ENCODE data around the gene SNRNP35. TPM values are rescaled to one million over a fixed set of nuclear protein-coding genes. Genes with fewer than 3 reads are reported as not detected.

SNRNP35 gene
- total and polyA plus RNA-seq, 9 of the 15 experiments (the other 6 are each of a cell fraction or from before 2014, with no cell fraction given), result 17.7 to 41.0 (median 25.5) TPM

DNA sequence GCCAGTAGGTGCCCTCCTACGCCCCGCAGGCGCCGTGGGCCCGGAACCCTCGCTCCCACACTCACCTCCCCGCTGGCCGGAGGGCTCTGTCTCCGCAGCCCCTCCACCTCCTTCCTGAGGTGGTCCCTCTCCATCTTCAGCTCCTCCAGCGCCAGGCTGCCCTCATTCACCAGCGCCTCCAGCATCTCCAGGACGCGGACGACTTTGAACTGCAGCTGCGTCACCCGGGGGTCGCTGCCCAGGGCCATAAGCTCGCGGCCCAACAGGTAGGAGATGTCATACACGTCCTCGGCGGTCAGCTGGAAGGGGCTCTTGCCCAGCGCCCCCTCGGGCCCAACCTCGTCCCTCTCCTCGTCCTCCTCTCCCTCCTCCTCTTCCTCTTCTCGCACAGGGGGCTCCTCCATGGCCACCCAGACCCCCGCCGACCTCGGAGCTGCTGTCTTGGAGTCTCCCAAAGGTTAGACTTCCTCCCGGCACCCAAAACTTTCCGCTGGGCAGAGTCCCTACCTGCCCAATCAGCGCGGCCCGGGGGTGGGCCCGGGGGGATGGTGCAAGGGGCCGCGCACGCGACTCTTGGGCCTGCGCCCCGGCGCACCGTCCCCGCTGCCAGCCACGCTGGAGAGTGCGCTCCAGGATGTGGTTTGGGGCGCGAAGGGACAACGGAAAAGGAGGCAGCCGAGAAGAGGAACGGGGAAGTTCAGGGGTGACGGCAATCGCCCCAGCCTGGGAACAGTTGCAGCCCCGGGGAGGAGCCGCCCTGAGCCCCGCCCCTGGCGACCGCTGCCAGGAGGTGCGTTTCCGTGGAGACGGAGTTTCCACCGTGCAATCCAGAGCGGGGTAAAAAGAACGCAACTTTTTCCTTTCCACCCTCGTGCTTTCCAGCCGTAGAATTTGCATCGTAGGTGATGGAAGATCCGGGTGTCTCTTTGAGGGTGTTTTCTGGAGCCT is 21.6 kb upstream of the SNRNP35 start, which contains the start of gene RILPL2 (continued):
- no peak for TF ChIP-seq NONO (IDR thresholded peaks at IDR 0.05; ENCODE audit: low read depth in 2 of 2, low read length in 1 of 2)
- TF ChIP-seq FOXA3 (CRISPR knock-in tag; conservative IDR thresholded peaks at IDR 0.05 in 1 of 2, IDR thresholded peaks at IDR 0.05 in 1 of 2), result no peak
- 0 out of 2 replicates have a peak, but pooled peaks have one; percentile 32 for TF ChIP-seq ZBTB49 (CRISPR knock-in tag; IDR thresholded peaks at IDR 0.05; ENCODE audit: borderline replicate concordance)
- no peak for TF ChIP-seq TCFL5 (CRISPR knock-in tag; conservative IDR thresholded peaks at IDR 0.05)
- no peak for TF ChIP-seq USF1 (CRISPR knock-in tag; IDR thresholded peaks at IDR 0.05)
- 0 out of 2 replicates have a peak, but pooled peaks have one; percentile 47 for TF ChIP-seq CBFB (CRISPR knock-in tag; IDR thresholded peaks at IDR 0.05)
- no peak for TF ChIP-seq ZNF766 (CRISPR knock-in tag; conservative IDR thresholded peaks at IDR 0.05)
- TF ChIP-seq ZNF717 (CRISPR knock-in tag; IDR thresholded peaks at IDR 0.05), result no peak
- TF ChIP-seq HNRNPK (IDR thresholded peaks at IDR 0.05; ENCODE audit: low read depth, low read length, poor library complexity, severe bottlenecking), result no peak
- no peak for TF ChIP-seq TAF15 (IDR thresholded peaks at IDR 0.05; ENCODE audit: low read depth, low read length)
- no peak for TF ChIP-seq ZNF695 (CRISPR knock-in tag; IDR thresholded peaks at IDR 0.05)
- no peak for TF ChIP-seq ZNF347 (CRISPR knock-in tag; IDR thresholded peaks at IDR 0.05; ENCODE audit: low read depth)
- peak; percentile 78 for TF ChIP-seq ETV1 (tag; conservative IDR thresholded peaks at IDR 0.05; ENCODE audit: low read depth)
- TF ChIP-seq ETS2 (tag; IDR thresholded peaks at IDR 0.05; ENCODE audit: borderline replicate concordance, poor library complexity, severe bottlenecking), result no peak
- TF ChIP-seq, protein P1, sequence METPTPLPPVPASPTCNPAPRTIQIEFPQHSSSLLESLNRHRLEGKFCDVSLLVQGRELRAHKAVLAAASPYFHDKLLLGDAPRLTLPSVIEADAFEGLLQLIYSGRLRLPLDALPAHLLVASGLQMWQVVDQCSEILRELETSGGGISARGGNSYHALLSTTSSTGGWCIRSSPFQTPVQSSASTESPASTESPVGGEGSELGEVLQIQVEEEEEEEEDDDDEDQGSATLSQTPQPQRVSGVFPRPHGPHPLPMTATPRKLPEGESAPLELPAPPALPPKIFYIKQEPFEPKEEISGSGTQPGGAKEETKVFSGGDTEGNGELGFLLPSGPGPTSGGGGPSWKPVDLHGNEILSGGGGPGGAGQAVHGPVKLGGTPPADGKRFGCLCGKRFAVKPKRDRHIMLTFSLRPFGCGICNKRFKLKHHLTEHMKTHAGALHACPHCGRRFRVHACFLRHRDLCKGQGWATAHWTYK (CRISPR knock-in tag; IDR thresholded peaks at IDR 0.05), result 0 out of 2 replicates have a peak, but pooled peaks have one; percentile 59
- TF ChIP-seq XRCC3 (IDR thresholded peaks at IDR 0.05), result no peak
- no peak; the same call in 1 of the 2 replicates for TF ChIP-seq MTA2 (IDR thresholded peaks at IDR 0.05; ENCODE audit: low read depth)
- TF ChIP-seq RFX7 (CRISPR knock-in tag; IDR thresholded peaks at IDR 0.05), result no peak
- no peak for TF ChIP-seq KAT2B (IDR thresholded peaks at IDR 0.05; ENCODE audit: low read depth, low read length)

Data from K562 (cell line).